Activated CD8-positive, alpha-beta memory T cell treated with anti-CD3 and anti-CD28 coated beads, Interleukin-2, amount 50 U/mL, for 24 hours (primary cell): Measurements from ENCODE around the gene NOC3L.

ENCODE experiments used
- DNase-seq: peaks from one replicate; pipeline ENCODE4 v3.0.0-alpha.2; 2020; ENCODE audit errors: extremely low read depth

NOC3L gene

DNA sequence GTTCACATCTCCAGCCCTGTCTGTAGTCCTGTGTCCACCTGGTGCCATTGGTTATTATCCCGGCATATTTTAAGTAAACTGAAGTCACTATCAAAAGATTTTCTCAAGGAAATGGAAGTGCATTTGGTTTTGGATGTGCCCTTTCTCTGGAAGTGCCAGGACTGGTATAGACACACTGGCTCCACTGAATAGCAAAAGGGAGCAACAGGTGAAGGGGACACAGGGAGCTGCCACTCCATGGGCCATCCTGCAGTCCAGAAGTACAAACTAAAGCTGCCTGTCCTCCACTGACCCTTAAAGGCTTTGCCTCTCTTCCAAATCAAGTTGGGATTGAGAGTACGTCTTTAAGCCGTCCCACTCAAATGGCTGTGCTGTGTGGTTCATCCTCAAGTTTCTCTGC, 62.7 kb downstream of the NOC3L start:
- DNase-seq: no peak

DNA sequence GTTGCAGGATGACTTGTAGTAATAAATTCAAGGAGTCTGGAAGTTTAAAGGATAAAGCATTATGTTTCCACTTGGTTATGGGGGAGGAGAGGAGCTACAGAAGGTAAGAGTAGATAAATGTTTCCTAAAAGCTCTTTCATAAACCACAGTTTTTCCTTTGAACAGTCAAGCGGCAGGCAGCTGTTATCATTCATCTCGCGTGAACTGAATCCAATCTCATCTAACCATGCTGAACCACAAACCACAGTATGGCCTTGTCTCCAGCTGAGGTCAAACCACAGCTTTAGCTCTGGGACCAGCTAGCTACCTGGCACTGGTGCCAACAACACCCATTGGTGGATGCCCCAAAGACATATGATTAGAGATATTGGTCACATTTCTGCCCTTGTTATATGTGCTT, 63.3 kb downstream of the NOC3L start:
- no peak for DNase-seq

DNA sequence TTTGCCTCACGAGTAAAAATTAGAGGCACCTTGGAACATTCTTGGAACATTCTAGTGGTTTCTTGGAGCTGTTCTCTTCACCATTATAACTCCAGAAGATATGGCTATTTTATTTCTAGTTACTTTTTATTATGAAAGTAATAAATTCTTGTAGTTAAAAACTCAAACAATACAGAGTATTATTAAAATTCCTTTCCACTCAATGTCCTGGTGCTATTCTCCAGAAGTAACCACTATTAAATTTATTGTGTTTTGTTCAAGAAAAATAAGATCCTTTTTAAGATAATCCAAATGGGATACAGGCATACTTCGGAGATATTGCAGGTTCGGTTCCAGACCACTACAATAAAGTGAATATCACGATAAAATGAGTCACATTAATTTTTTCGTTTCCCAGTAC, 68.6 kb downstream of the NOC3L start:
- DNase-seq: no peak

DNA sequence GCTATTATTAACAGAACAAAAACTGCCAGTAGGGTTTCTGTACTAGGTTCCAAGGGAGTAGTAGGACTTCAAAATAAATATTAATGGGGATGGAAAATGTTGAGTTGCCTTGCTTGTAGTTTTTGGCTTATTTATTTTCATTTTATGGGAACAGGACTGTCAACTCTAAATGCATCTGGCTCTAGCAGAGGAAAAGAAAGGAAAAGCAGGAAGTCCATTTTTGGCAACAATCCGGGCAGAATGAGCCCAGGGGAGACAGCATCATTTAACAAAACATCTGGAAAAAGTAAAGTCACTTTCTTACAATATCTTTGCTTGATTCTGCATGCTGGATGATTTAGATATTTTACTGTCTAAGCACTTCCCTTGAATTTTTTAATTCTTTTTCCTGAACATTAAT, 69.4 kb downstream of the NOC3L start:
- DNase-seq: no peak

DNA sequence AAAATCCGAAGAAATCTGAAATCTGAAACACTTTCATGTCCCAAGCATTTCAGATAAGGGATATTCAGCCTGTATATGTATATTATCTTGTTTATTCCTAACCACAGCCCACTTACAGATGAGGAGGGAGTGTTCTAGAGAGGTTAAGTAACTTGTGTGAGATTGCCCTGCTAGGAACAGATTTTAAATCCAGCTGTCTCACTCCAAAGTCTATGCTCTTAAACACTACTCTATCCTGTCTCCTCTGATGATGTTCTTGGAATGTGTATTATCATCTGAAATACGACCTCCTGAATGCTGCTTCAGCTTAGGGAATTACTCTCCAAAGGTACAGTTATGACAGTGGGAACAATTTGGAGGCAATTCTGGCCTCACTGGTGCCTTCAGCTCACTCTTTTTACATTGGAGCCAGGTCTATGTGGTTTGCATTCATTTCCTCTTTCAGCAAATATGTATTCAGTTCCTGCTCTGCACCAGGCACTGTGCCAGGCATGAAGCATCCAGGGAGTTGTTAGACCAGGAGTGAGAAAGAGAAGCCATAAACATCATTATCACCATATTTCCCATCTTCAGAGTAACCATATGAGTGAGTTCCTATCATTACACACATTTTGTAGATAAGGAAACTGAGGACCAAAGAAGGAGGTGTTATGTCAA, 70.2 kb downstream of the NOC3L start:
- DNase-seq: no peak

DNA sequence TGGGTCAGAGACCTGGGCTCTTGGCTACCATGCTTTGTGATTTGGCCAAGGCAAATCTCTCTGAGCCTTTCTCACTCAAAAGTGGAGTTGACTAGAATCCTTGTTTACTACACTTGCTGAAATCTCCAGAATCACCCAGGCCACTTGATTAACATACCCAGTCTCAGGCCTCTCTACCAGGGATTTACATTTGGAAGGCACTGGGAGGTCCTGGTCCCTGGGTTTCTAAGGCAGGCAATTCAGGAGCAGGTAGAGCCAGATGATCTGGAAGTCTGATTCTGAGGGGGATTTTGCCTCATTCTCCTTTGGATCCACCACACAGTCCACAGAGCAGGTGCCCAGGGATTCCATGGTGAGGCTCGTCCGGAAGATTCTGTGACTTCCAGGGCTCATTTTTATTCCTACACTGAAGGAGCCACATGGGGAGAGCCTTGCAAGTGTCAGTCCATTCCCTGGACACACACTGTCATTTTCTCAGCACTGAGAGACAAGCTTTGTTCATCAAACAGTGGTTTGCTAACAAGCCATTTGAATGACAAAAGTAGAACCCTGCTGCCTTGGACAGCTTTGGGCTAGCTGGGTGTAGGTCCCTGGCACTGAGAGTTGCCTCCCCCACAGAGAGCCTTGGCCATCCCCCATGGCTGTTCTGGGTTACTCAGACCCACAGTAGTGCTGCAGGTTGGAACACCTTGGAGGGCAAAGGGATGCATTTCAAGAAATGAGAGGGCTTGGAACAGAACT, 74.2 kb downstream of the NOC3L start:
- DNase-seq: no peak

DNA sequence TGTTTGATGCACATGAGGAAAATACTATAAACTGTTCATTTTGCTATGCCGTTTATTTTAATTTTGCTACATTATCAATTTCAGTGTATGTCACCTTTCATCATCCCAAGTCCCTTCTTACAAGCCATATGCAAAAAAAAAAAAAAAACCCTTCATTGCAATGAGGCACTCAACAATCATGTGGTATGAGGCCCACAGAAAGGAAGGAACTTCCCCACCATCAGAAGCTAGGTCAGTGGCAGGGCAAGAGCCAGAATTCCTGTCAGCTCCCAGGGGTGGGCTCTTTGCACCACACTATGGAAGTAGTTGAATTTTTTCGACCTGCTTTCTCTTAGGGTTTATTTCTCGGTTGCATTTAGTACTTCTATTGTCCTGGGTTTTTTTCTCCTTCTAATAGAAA, 75.4 kb downstream of the NOC3L start:
- DNase-seq: no peak

DNA sequence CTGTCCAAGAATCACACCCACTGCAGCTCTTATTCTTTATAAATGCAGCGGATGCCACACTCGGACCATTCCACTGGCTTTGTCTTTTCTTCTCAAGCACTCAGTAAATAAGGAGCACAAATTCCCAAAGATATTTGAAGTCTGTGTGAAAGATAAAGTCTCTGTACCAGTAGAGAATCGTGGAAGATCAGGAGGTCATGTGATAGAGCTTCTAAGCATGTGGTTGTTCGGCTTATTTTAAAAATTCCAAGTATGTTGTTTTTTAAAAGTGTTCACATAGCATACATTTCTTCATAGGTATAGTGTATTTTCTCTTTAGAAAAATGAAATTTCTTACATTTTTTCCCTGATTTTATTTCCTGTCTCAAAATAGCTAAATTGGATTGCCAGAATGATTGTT, 75.8 kb downstream of the NOC3L start:
- DNase-seq: no peak

DNA sequence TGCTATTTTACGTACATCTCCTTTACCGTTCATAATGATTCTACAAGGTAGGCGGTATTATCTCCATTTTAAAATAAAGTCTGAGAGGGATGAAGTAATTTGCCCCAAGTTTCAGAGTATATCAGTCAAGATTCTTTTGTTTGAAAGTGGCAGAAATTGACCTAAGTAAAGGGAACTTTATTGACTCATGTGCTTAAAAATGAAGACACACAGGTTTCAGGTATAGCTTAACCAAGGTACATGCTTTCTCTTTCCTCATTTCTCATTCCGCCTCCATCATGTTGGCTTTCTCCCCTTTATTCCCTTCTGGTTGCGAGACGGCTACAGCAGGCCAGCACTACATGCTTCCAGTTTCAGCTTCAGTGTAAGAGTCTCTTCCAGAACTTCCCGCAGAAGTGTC, 77.5 kb downstream of the NOC3L start:
- no peak for DNase-seq
